Measurements from ENCODE around the gene CPA4. TPM values are rescaled to one million over a fixed set of nuclear protein-coding genes. Genes with fewer than 3 reads are reported as not detected.

The CPA4 gene
- total RNA-seq, 6 experiments from 2014 or later = not detected

- no peaks in the 10 kb centered on the region for H3K36me3 ChIP-seq
- H3K9me3 ChIP-seq = no peaks in the 10 kb centered on the region
- no peak overlapping the region for H3K27ac ChIP-seq
- H3K4me3 ChIP-seq = no peak overlapping the region
- no peaks in the 10 kb centered on the region for H3K4me1 ChIP-seq
- ATAC-seq (no peak), DNase-seq (no peak)
- WGBS (ENCODE audit: insufficient coverage, low coverage, low lambda C conversion rate, missing lambda C conversion rate) = 83% methylated on average over 6 of the region's 7 CpGs
- TF ChIP-seq CTCF (IDR thresholded peaks at IDR 0.05) (no peak), POLR2A (IDR thresholded peaks at IDR 0.05) (no peak)
- no peaks in the 10 kb centered on the region for H3K27me3 ChIP-seq
- intact Hi-C loops (cut with DNase I) = no loop called here
Observed at GRCh38 chr7:130299866-130300265, 6.9 kb downstream of the CPA4 start.

GRCh38 chr7:130301501-130302020, 8.6 kb downstream of the CPA4 start:
- WGBS (ENCODE audit: insufficient coverage, low coverage, low lambda C conversion rate, missing lambda C conversion rate) = 67% methylated on average over 7 of the region's 8 CpGs
- Histone ChIP-seq H3K36me3 (no peaks in the 10 kb centered on the region), H3K4me1 (no peaks in the 10 kb centered on the region), H3K9me3 (no peaks in the 10 kb centered on the region), H3K27me3 (no peaks in the 10 kb centered on the region), H3K4me3 (no peak overlapping the region), H3K27ac (no peak overlapping the region)
- DNase-seq (no peak), ATAC-seq (no peak)
- intact Hi-C loops (cut with DNase I) = no loop called here
- TF ChIP-seq POLR2A (IDR thresholded peaks at IDR 0.05) (no peak), CTCF (IDR thresholded peaks at IDR 0.05) (no peak)

- Histone ChIP-seq H3K4me1 (no peaks in the 10 kb centered on the region), H3K27ac (no peak overlapping the region), H3K36me3 (no peaks in the 10 kb centered on the region), H3K27me3 (no peaks in the 10 kb centered on the region), H3K9me3 (no peaks in the 10 kb centered on the region), H3K4me3 (no peak overlapping the region)
- ATAC-seq = no peak
- no peak for TF ChIP-seq CTCF (IDR thresholded peaks at IDR 0.05)
- TF ChIP-seq POLR2A (IDR thresholded peaks at IDR 0.05) = no peak
- no peak for DNase-seq
- intact Hi-C loops (cut with DNase I) = no loop called here
Observed at GRCh38 chr7:130302649-130303048, 9.7 kb downstream of the CPA4 start.

- ATAC-seq = no peak
- no peak for DNase-seq
Observed at GRCh38 chr7:130303127-130303526, 10.2 kb downstream of the CPA4 start.

More at GRCh38 chr7:130303127-130303526, 10.2 kb downstream of the CPA4 start:
- Histone ChIP-seq H3K9me3 (no peaks in the 10 kb centered on the region), H3K4me1 (no peaks in the 10 kb centered on the region), H3K36me3 (no peaks in the 10 kb centered on the region), H3K4me3 (no peak overlapping the region), H3K27me3 (no peaks in the 10 kb centered on the region), H3K27ac (no peak overlapping the region)
- WGBS (ENCODE audit: insufficient coverage, low coverage, low lambda C conversion rate, missing lambda C conversion rate) = 31% methylated on average over 2 of the region's 2 CpGs
- intact Hi-C loops (cut with DNase I) = no loop called here
- TF ChIP-seq POLR2A (IDR thresholded peaks at IDR 0.05) = no peak
- no peak for TF ChIP-seq CTCF (IDR thresholded peaks at IDR 0.05)
